Fibroblast of gingiva (primary cell): ENCODE measurements around the gene TNXB.
"Not testable (repeated sequence)": the region's sequence is repeated elsewhere in the genome, so short reads cannot be mapped to it uniquely, and the experiment has no call there.

Experiments
- DNase-seq: peaks from one replicate; pipeline ENCODE4 v3.0.0-alpha.2; 2011; ENCODE audit warnings: low read depth

The TNXB gene

GRCh38 chr6:31996385-31996784 lies 112.8 kb downstream of the TNXB start:
- not testable (repeated sequence) for DNase-seq

- not testable (repeated sequence) for DNase-seq
Observed at GRCh38 chr6:31994421-31994820, 114.7 kb downstream of the TNXB start.
